ENCODE data around the gene GPR137B.

- TF ChIP-seq EZH2 (IDR thresholded peaks at IDR 0.05; ENCODE audit: borderline replicate concordance, insufficient read depth, low read length, poor library complexity, severe bottlenecking), result no peak
- no peak for TF ChIP-seq CTCF (IDR thresholded peaks at IDR 0.05; ENCODE audit: poor library complexity, severe bottlenecking)
- TF ChIP-seq RAD21 (conservative IDR thresholded peaks at IDR 0.05), result no peak
- TF ChIP-seq MXI1 (conservative IDR thresholded peaks at IDR 0.05; ENCODE audit: poor library complexity, severe bottlenecking), result no peak
- no peak for TF ChIP-seq REST (IDR thresholded peaks at IDR 0.05; ENCODE audit: borderline replicate concordance)
- no peak for TF ChIP-seq POLR2AphosphoS5 (IDR thresholded peaks at IDR 0.05)
- no peak for TF ChIP-seq EP300 (conservative IDR thresholded peaks at IDR 0.05; ENCODE audit: poor library complexity, severe bottlenecking)
- TF ChIP-seq TAF1 (IDR thresholded peaks at IDR 0.05; ENCODE audit: low read depth), result no peak
- no peak for TF ChIP-seq SMC3 (conservative IDR thresholded peaks at IDR 0.05; ENCODE audit: poor library complexity)
Observed at GRCh38 chr1:236144033-236144432, 1.7 kb downstream of the GPR137B start.
